Activated CD4-positive, alpha-beta T cell treated with anti-CD3 and anti-CD28 coated beads, Interleukin-2, Interleukin-6, amounts not matched to agents 100 ng/mL and 50 ng/mL, durations not matched to agents 16 hours and 8 hours (primary cell): ENCODE data around the gene NOP10.
"Not testable (repeated sequence)": the region's sequence is repeated elsewhere in the genome, so short reads cannot be mapped to it uniquely, and the experiment has no call there.

Source experiments
- DNase-seq: peaks from one replicate; pipeline ENCODE4 v3.0.0-alpha.2; 2020

The NOP10 gene

GRCh38 chr15:34342737-34343575 lies at the start of gene NOP10, which contains the start of gene NUTM1:
Gene NOP10, minus strand, starts transcription at chr15:34343136. Its CDS starts 63 bp downstream, at chr15:34343073.
Gene NUTM1, plus strand, starts transcription at chr15:34343315. Its CDS starts 382 bp downstream, at chr15:34343697.
- DNase-seq, result peak; percentile 98

GRCh38 chr15:34389594-34390086 lies 46.7 kb upstream of the NOP10 start:
- not testable (repeated sequence) for DNase-seq

- DNase-seq, result not testable (repeated sequence)
These were observed 39.0 kb upstream of the NOP10 start for GRCh38 chr15:34381829-34382521.

GRCh38 chr15:34380491-34380890 lies 37.6 kb upstream of the NOP10 start:
- DNase-seq, result not testable (repeated sequence)

- no peak for DNase-seq
These were observed 33.9 kb upstream of the NOP10 start for GRCh38 chr15:34376856-34377255.

- not testable (repeated sequence) for DNase-seq
These were observed 32.6 kb upstream of the NOP10 start for GRCh38 chr15:34375541-34375940.

DNA sequence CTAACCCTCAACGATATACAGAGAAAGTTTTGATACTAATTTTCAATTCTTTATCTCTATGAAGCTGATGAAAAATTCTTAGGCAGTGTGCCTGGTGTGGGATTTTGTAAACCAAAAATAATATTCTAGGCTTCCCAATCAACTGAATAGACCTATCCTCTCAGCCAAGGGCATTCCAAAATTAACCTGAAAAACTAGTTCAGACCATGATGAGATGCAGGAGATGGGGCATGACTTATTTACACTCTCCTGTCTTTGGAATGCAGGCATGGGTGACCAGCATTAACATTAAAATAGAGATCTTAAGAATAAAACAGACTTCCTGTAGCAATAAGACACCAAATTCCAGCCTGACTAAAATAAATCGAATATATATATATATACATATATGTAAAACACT lies 31.9 kb upstream of the NOP10 start:
- no peak for DNase-seq

- DNase-seq, result no peak
These were observed 31.0 kb upstream of the NOP10 start for GRCh38 chr15:34373951-34374350.

DNA sequence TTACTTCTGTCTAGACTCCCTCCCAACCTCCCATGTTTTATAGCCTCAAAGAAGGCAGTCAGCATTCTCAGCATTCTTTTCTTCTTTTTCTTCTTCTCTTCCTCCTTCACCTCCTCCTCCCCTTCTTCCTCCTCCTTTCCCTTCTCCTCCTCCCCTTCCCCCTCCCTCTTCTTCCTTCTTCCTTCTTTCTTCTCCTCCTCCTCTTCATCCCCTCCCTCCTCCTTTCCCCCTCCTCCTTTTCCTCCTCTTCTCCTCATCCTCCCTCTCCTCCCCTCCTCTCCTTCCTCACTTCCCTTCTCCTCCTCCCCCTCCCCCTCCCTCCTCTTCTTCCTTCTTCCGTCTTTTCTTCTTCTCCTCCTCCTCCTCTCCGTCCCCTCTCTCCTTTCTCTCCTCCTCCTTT lies 27.7 kb upstream of the NOP10 start:
- DNase-seq, result no peak

GRCh38 chr15:34370129-34370528 lies 27.2 kb upstream of the NOP10 start:
- peak; percentile 41 for DNase-seq

- DNase-seq, result peak; percentile 93
These were observed 24.5 kb upstream of the NOP10 start, which contains the start of gene LPCAT4 for GRCh38 chr15:34367101-34368081. Gene LPCAT4, minus strand, starts transcription at chr15:34367196. Its CDS starts 96 bp downstream, at chr15:34367100.

DNA sequence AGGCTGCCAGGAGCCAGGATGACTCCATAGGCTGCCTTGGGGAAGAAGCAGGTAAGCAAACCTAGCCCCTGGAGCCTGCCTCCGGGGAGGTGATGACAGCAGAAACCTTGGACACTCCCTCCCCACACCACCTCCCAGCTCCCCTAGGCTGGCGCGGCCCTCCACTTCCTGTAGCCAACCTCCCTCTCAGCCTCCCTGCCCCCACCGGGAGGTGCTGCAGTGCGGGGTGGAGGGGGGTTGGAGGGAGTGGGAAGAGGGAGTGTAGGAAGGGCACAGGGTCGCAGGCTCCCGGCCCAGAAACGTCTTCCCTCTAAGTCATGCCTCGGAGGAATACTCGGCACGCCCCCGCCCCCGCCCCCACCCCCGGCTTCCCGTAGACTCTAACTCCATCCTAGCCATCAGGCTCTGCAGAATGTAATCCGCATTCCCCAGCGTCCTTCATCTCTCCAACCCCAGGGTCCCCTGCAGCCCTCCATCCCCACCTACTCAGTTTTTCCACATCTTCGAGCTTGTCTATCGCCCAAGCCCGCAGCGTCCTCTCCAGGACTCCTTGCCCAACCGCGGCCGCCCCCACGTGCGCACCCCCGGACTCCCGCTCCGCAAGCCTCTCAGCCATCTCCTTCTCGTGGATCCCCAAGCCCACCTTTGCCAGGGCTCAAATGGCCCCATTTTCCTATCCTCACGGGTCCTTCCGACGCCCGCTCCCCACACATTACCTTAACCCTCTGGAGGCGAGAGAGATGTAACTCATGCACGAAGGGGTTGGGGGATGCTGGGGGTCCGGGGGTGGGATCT lies 23.5 kb upstream of the NOP10 start:
- peak; percentile 75 for DNase-seq

- DNase-seq, result no peak
These were observed 22.9 kb upstream of the NOP10 start for GRCh38 chr15:34365836-34366235.

GRCh38 chr15:34365091-34365825 lies 22.3 kb upstream of the NOP10 start:
- peak; percentile 51 for DNase-seq

GRCh38 chr15:34364041-34364440 lies 21.1 kb upstream of the NOP10 start:
- no peak for DNase-seq

DNA sequence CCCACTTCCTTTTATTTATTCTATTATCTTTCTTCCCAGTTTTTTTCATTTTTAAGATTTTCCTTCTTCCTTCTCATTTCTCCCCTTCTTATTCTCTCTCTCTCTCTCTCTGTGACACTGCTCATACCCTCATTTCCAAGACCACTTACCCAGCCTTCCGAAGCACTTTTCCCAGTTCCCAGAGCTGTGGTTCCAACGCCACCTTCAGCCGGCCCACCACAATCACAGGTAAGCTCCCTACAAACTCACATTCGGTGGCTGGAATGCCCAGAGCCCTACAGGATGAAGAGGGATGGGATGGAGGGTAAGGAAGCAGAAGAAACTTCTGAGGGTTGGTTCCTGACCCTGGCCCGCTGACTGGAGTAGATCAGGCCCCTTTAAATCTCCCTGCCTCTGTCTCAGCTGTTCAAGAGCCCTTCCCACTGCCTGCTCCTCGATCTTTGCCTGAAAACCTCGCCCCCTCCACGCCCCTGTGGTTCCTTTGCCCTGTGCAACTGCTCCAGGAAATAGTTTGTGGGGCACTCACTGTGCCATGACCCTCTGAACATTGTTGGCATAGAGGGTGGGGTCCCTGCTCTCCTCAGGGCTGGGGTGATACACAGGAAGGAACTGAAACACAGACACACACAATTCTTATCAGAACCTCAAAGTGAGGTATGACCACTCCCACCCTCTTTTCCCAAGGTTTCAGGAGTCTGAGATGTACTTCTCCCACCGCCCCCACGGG lies 19.3 kb upstream of the NOP10 start:
- no peak for DNase-seq

GRCh38 chr15:34361278-34361677 lies 18.3 kb upstream of the NOP10 start:
- DNase-seq, result no peak

- no peak for DNase-seq
These were observed 17.4 kb upstream of the NOP10 start for GRCh38 chr15:34360298-34360697.

GRCh38 chr15:34359416-34359815 lies 16.5 kb upstream of the NOP10 start:
- no peak for DNase-seq

GRCh38 chr15:34358948-34359347 lies 16.0 kb upstream of the NOP10 start:
- DNase-seq, result no peak
